Adrenal gland (tissue), 12 donors: ENCODE results near the gene PAQR6. TPM values are rescaled to one million over a fixed set of nuclear protein-coding genes. Genes with fewer than 3 reads are reported as not detected.

ENCODE experiments used
- DNase-seq, 7 donors: peaks; one replicate each; pipeline ENCODE4 v3.0.0-alpha.2; 2019 to 2020
- H3K27ac ChIP-seq, 5 donors: fragments of 200-600 bp; sonication (generic) in 4 of 5; 1 replicate in 3 of 5; 2 replicates in 2 of 5; pipeline versions ENCODE4 v1.5.1 to v1.8.0; 2016 to 2020; ENCODE audit warnings: mild to moderate bottlenecking in 1 of 5
- H3K27me3 ChIP-seq: fragments of 200-600 bp; 2 replicates; pipeline ENCODE4 v1.8.0; 2021
- H3K36me3 ChIP-seq, 2 donors: fragments of 200-600 bp; replicated peaks in 1 of 2; 1 replicate in 1 of 2; 2 replicates in 1 of 2; pipeline versions ENCODE4 v1.5.1 to v1.8.0; 2018 to 2022
- H3K4me1 ChIP-seq, 2 donors: fragments of 200-600 bp; replicated peaks in 1 of 2; 1 replicate in 1 of 2; 2 replicates in 1 of 2; pipeline versions ENCODE4 v1.5.1 to v1.8.0; 2018 to 2021
- H3K4me3 ChIP-seq, 4 donors: fragments of 200-600 bp; sonication (generic) in 3 of 4; one replicate each; pipeline ENCODE4 v1.5.1; 2016 to 2018
- H3K9me3 ChIP-seq, 3 donors: fragments of 200-600 bp; sonication (generic) in 1 of 3; replicated peaks in 1 of 3; 1 replicate in 2 of 3; 2 replicates in 1 of 3; pipeline versions ENCODE4 v1.5.1 to v1.8.0; 2016 to 2021
- CTCF ChIP-seq, 6 experiments: fragments of 450-650 bp in 4 of 6; fragments of 200-600 bp in 2 of 6; sonication (generic) in 1 of 6; IDR thresholded peaks; 1 replicate in 5 of 6; 2 replicates in 1 of 6; pipeline versions ENCODE4 v1.5.1 to v1.8.0; 2016 to 2021; ENCODE audit warnings: antibody characterized with exemption in 6 of 6, mild to moderate bottlenecking in 2 of 6, moderate library complexity in 1 of 6
- POLR2A ChIP-seq, 2 donors: fragments of 450-650 bp; IDR thresholded peaks; one replicate each; pipeline ENCODE4 v1.6.1; 2017; ENCODE audit warnings: antibody characterized with exemption in 2 of 2, mild to moderate bottlenecking in 2 of 2, moderate library complexity in 1 of 2
- WGBS, 4 donors: extraction: QIAGEN DNeasy Blood & Tissue Kit in 2 of 4; methylation state at CpG; one replicate each; pipeline versions ENCODE4 v1.1.5 to v1.1.7; 2013 to 2017; 5-methylcytosine and 5-hydroxymethylcytosine counted together
- intact Hi-C, 2 donors: fragments of 100-400 bp; cut with DNase I; formaldehyde crosslinking; loops; one replicate each; pipeline versions ENCODE4 v1.14.1 to v1.15.0; 2022 to 2023
- polyA plus RNA-seq, 3 donors: library from polyadenylated mRNA; stranded (reverse); fragments of 200-250 nt in 2 of 3; fragments of 350-450 nt in 1 of 3; fragmentation: Illumina TruSeq in 1 of 3; extraction: RNeasy Lipid Tissue Mini Kit (QIAGEN cat#74804) in 1 of 3; gene quantifications; one replicate each; pipeline ENCODE4 v1.2.3, GENCODE V29; 2013 to 2014
- total RNA-seq, 9 donors: library from RNA; depleted of rRNA in 4 of 9; stranded (reverse); fragments of >200 nt in 4 of 9; fragments of 120-200 nt in 1 of 9; fragmentation: NEBNext Ultra II Directional in 1 of 9; extraction: Animal tissue kit (Norgen Biotek cat#: 25700) in 1 of 9; gene quantifications; one replicate each; pipeline versions ENCODE4 v1.1.0 to v1.2.4, GENCODE V29; 2013 to 2023
- donor health status: healthy with polysubstance abuse.
- donor health status: Bipolar disorder and iron deficiency.
- donor health status: DM: yes; HTN: yes; CAD: no.
- donor health status: DM: no; HTN: no; CAD: no.
- donor health status: DM: no; HTN: no; CAD: no.
- donor health status: DM: yes; HTN: yes; CAD: no.

The PAQR6 gene
- total and polyA plus RNA-seq, 12 donors = 0.53 to 13.8 (median 1.3) TPM; not detected in 2

GRCh38 chr1:156241311-156241811 lies 6.5 kb downstream of the PAQR6 start:
- Histone ChIP-seq H3K4me3 (no peak overlapping the region), H3K9me3 (no peaks in the 10 kb centered on the region), H3K36me3 (peaks cover 0 to 40% of the 10 kb centered on the region in 2 donors), H3K4me1 (peaks cover 0 to 12% of the 10 kb centered on the region in 2 donors), H3K27ac (no peak overlapping the region), H3K27me3 (no peaks in the 10 kb centered on the region)
- no peak for DNase-seq
- intact Hi-C loops = no loop called here
- 64 to 87% (median 74%) methylated on average over 11 to 15 of the region's 15 CpGs for whole genome bisulfite sequencing, 4 donors
- no peak for TF ChIP-seq POLR2A (IDR thresholded peaks at IDR 0.05)
- no peak for TF ChIP-seq CTCF (IDR thresholded peaks at IDR 0.05)

- no peak for DNase-seq
- 91 to 95% (median 95%) methylated on average over 5 of the region's 5 CpGs for WGBS, 4 donors
- intact Hi-C loops = no loop called here
Measured at GRCh38 chr1:156238248-156238647, 9.6 kb downstream of the PAQR6 start.

GRCh38 chr1:156236164-156236563 lies 11.7 kb downstream of the PAQR6 start:
- 83 to 96% (median 95%) methylated on average over 3 to 12 of the region's 12 CpGs for WGBS, 4 donors
- H3K36me3 ChIP-seq = peaks cover 0 to 64% of the 10 kb centered on the region in 2 donors

More at GRCh38 chr1:156238248-156238647, 9.6 kb downstream of the PAQR6 start:
- Histone ChIP-seq H3K4me3 (no peak overlapping the region), H3K27me3 (no peaks in the 10 kb centered on the region), H3K27ac (no peak overlapping the region), H3K36me3 (peaks cover 0 to 64% of the 10 kb centered on the region in 2 donors), H3K4me1 (no peaks in the 10 kb centered on the region), H3K9me3 (no peaks in the 10 kb centered on the region)
- TF ChIP-seq POLR2A (IDR thresholded peaks at IDR 0.05) (no peak), CTCF (IDR thresholded peaks at IDR 0.05) (no peak)

GRCh38 chr1:156233426-156234127 lies 14.3 kb downstream of the PAQR6 start:
- Histone ChIP-seq H3K36me3 (peaks cover 0 to 50% of the 10 kb centered on the region in 2 donors), H3K4me1 (no peaks in the 10 kb centered on the region), H3K27ac (no peak overlapping the region), H3K27me3 (no peaks in the 10 kb centered on the region), H3K4me3 (no peak overlapping the region), H3K9me3 (no peaks in the 10 kb centered on the region)
- intact Hi-C loops = no loop called here
- WGBS, 4 donors = 86 to 94% (median 89%) methylated on average over 5 of the region's 5 CpGs
- no peak for DNase-seq
- TF ChIP-seq POLR2A (IDR thresholded peaks at IDR 0.05) (no peak), CTCF (IDR thresholded peaks at IDR 0.05) (no peak)

More at GRCh38 chr1:156236164-156236563, 11.7 kb downstream of the PAQR6 start:
- TF ChIP-seq POLR2A (IDR thresholded peaks at IDR 0.05) (no peak), CTCF (IDR thresholded peaks at IDR 0.05) (no peak)
- Histone ChIP-seq H3K4me3 (no peak overlapping the region), H3K27ac (no peak overlapping the region), H3K4me1 (no peaks in the 10 kb centered on the region), H3K9me3 (no peaks in the 10 kb centered on the region), H3K27me3 (no peaks in the 10 kb centered on the region)
- intact Hi-C loops = no loop called here
- DNase-seq = no peak
